ENCODE results near the gene DAP. TPM values are rescaled to one million over a fixed set of nuclear protein-coding genes. Genes with fewer than 3 reads are reported as not detected.

DAP gene
- total and polyA plus RNA-seq, 10 of the 15 experiments (the other 5 are each of a cell fraction or from before 2014, with no cell fraction given) = 12.9 to 130 (median 49.9) TPM

DNA sequence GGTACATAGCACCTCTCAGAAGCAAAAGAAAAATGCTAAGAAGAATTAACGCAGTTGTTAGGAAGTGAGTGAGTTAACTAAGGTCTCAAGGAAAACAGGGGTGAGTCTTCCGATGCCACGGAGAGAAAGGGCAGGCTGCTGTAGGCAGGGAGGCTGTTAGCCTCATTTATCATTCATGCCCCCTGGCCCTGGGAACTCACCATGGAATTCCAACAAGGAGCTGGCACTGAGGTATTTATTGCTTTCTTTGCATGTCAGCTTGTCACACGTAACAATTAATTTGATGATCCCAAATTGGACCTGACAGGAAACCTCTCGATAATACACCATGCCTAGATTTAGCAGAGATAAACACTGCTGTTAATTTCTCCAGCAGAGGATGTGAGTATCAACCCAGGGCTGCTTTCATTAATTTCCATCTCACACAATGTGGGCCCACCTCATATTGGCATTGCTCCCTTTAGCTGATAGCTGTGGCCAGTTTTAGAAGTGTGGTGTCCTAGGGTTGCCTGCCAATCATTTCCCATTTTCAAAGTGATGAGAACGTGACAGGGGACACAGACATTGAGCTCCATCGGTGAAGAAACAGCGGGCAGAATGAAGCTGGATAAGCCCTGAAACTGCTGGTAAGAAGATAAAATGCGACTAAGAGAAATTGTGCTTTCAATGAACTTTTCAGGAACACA lies 45.3 kb downstream of the DAP start (continued):
- TF ChIP-seq SUZ12 (IDR thresholded peaks at IDR 0.05; ENCODE audit: unreplicated experiment) = no peak
- TF ChIP-seq FOXK2 (IDR thresholded peaks at IDR 0.05) = no peak
- TF ChIP-seq ZNF384 (IDR thresholded peaks at IDR 0.05; ENCODE audit: borderline replicate concordance, low read depth, low read length) = no peak
- no peak for TF ChIP-seq ZBED1 (IDR thresholded peaks at IDR 0.05; ENCODE audit: borderline replicate concordance)
- TF ChIP-seq, protein P1, sequence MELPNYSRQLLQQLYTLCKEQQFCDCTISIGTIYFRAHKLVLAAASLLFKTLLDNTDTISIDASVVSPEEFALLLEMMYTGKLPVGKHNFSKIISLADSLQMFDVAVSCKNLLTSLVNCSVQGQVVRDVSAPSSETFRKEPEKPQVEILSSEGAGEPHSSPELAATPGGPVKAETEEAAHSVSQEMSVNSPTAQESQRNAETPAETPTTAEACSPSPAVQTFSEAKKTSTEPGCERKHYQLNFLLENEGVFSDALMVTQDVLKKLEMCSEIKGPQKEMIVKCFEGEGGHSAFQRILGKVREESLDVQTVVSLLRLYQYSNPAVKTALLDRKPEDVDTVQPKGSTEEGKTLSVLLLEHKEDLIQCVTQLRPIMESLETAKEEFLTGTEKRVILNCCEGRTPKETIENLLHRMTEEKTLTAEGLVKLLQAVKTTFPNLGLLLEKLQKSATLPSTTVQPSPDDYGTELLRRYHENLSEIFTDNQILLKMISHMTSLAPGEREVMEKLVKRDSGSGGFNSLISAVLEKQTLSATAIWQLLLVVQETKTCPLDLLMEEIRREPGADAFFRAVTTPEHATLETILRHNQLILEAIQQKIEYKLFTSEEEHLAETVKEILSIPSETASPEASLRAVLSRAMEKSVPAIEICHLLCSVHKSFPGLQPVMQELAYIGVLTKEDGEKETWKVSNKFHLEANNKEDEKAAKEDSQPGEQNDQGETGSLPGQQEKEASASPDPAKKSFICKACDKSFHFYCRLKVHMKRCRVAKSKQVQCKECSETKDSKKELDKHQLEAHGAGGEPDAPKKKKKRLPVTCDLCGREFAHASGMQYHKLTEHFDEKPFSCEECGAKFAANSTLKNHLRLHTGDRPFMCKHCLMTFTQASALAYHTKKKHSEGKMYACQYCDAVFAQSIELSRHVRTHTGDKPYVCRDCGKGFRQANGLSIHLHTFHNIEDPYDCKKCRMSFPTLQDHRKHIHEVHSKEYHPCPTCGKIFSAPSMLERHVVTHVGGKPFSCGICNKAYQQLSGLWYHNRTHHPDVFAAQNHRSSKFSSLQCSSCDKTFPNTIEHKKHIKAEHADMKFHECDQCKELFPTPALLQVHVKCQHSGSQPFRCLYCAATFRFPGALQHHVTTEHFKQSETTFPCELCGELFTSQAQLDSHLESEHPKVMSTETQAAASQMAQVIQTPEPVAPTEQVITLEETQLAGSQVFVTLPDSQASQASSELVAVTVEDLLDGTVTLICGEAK (IDR thresholded peaks at IDR 0.05; ENCODE audit: borderline replicate concordance) = no peak
- TF ChIP-seq STAT1 (conservative IDR thresholded peaks at IDR 0.05) = no peak
- TF ChIP-seq RELA (IDR thresholded peaks at IDR 0.05; ENCODE audit: borderline replicate concordance, partially characterized antibody) = no peak
- TF ChIP-seq WRNIP1 (IDR thresholded peaks at IDR 0.05; ENCODE audit: borderline replicate concordance, low read depth, low read length) = no peak

Data from GM12878 (cell line).